T-cell (primary cell): Measurements from ENCODE around the gene MED12L. TPM values are rescaled to one million over a fixed set of nuclear protein-coding genes. Genes with fewer than 3 reads are reported as not detected.
A peak's percentile ranks its signal among the peaks of the same experiment; 100 is the strongest.

ENCODE experiments used
- ATAC-seq, 4 experiments: fragments of 200-7000 bp in 3 of 4; fragments of 150-1000 bp in 1 of 4; cut with Tn5 transposase; replicated peaks in 1 of 4; 1 replicate in 3 of 4; 2 replicates in 1 of 4; pipeline ENCODE4 v1.10.0; 2021; ENCODE audit warnings: moderate library complexity in 3 of 4, mild to moderate bottlenecking in 2 of 4, moderate number of reproducible peaks in 1 of 4
- CTCF ChIA-PET, 2 donors: fragments of 300-600 bp; sonication (Branson Sonifier 250); formaldehyde crosslinking; loops; one replicate each; lab custom pipeline; 2022; ENCODE audit warnings: antibody characterized with exemption in 2 of 2; lab: Charles Lee
- POLR2A ChIA-PET, 2 donors: fragments of 300-600 bp; sonication (Branson Sonifier 250); formaldehyde crosslinking; loops; one replicate each; lab custom pipeline; 2022; ENCODE audit warnings: antibody characterized with exemption in 2 of 2; lab: Charles Lee
- DNase-seq, 35 experiments: peaks; one replicate each; pipeline versions ENCODE4 v3.0.0 to v3.0.0-alpha.2; 2013 to 2023
- H3K27ac ChIP-seq: one replicate; pipeline ENCODE4 v1.5.1; 2013; ENCODE audit warnings: low read length
- H3K27me3 ChIP-seq, 2 experiments: replicated peaks in 1 of 2; 1 replicate in 1 of 2; 2 replicates in 1 of 2; pipeline versions ENCODE4 v1.6.1 to v1.7.0; 2013; ENCODE audit warnings: low read length in 1 of 2, mixed read lengths in 1 of 2; ENCODE audit not compliant: control insufficient read depth in 2 of 2, insufficient read depth in 2 of 2; ENCODE audit errors: extremely low read depth in 1 of 2
- H3K36me3 ChIP-seq, 2 donors: 1 replicate in 1 of 2; 2 replicates in 1 of 2; pipeline versions ENCODE4 v1.6.1 to v1.7.0; 2013; ENCODE audit warnings: low read length in 1 of 2; ENCODE audit not compliant: control insufficient read depth in 2 of 2, insufficient read depth in 1 of 2; ENCODE audit errors: extremely low read depth in 1 of 2
- H3K4me1 ChIP-seq, 2 experiments: 1 replicate in 1 of 2; 2 replicates in 1 of 2; pipeline versions ENCODE4 v1.6.1 to v1.7.0; 2013; ENCODE audit warnings: low read length in 2 of 2, mixed read lengths in 1 of 2; ENCODE audit not compliant: insufficient read depth in 2 of 2, control insufficient read depth in 1 of 2; ENCODE audit errors: extremely low read depth in 1 of 2
- H3K4me3 ChIP-seq, 2 donors: 1 replicate in 1 of 2; 2 replicates in 1 of 2; pipeline versions ENCODE4 v1.5.1 to v1.7.0; 2013; ENCODE audit warnings: mild to moderate bottlenecking in 2 of 2, low read length in 1 of 2, moderate library complexity in 1 of 2; ENCODE audit not compliant: control insufficient read depth in 1 of 2; ENCODE audit errors: extremely low read depth in 1 of 2
- H3K9me3 ChIP-seq: 2 replicates; pipeline ENCODE4 v1.7.0; 2013
- H3K27ac Mint-ChIP-seq, 2 donors: one replicate each; pipeline ENCODE4 v1.8.0; 2020 to 2021; ENCODE audit warnings: mild to moderate bottlenecking in 2 of 2, mixed read lengths in 2 of 2
- H3K27me3 Mint-ChIP-seq, 2 donors: one replicate each; pipeline ENCODE4 v1.8.0; 2021 to 2022; ENCODE audit warnings: mixed read lengths in 2 of 2
- H3K36me3 Mint-ChIP-seq: one replicate; pipeline ENCODE4 v1.8.0; 2021; ENCODE audit warnings: mixed read lengths
- H3K4me1 Mint-ChIP-seq, 3 donors: one replicate each; pipeline ENCODE4 v1.8.0; 2020 to 2022; ENCODE audit warnings: mixed read lengths in 3 of 3, mild to moderate bottlenecking in 1 of 3
- H3K4me3 Mint-ChIP-seq, 3 donors: one replicate each; pipeline ENCODE4 v1.8.0; 2020 to 2022; ENCODE audit warnings: mild to moderate bottlenecking in 3 of 3, mixed read lengths in 3 of 3, moderate library complexity in 3 of 3
- H3K9me3 Mint-ChIP-seq, 3 donors: one replicate each; pipeline ENCODE4 v1.8.0; 2020 to 2022; ENCODE audit warnings: mixed read lengths in 3 of 3
- WGBS: methylation state at CpG from one replicate; pipeline ENCODE4 v1.1.5; 2013; ENCODE audit warnings: missing lambda C conversion rate; ENCODE audit not compliant: insufficient coverage; 5-methylcytosine and 5-hydroxymethylcytosine counted together
- total RNA-seq, 35 experiments: library from RNA in 6 of 35; stranded (reverse) in 6 of 35; fragments of 120-200 nt in 1 of 35; gene quantifications; one replicate each; pipeline versions ENCODE4 v1.2.1 to v1.2.4 and lab custom pipeline; 2013 to 2026

MED12L gene
- total RNA-seq, 5 donors from 2014 or later (not counting 1 experiment from before 2014, with no cell fraction given): 0.55 to 2.1 (median 0.66) TPM

DNA sequence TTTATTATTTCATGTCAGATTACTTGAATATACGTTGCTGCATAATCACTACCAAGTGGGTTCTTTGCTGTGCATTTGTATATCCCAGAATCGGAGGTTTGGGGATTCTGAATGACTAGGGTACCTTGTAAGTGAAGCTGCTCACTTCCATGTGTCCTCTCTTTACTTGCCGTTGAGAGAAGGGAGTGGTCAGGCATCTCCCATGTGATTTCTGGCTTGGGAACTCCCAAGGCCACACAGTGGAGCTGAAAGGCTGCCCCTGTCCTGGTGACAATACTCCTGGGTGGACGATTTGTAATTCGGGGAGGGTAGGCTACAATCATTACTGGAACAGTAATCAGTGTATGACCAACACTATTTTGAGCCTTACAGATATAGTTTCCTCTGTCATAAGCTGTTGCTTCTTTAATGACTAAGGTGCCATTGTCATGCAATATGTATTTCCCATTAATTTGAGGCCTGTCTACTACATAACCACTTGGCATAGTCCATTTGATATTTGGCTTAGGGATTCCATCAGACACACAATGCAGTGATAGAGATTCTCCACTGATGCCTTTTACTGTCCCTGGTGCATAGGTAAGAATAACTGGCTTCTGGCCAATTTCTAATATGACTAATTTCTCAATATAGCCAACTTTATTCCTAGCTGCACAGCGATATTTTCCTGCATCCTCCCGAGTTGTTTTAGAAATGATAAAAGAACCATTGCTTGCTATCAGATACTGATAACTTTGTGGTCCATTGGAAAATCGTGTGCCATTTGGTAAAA lies 351.4 kb downstream of the MED12L start:
- 65% methylated on average over 2 of the region's 8 CpGs for WGBS
- Mint-ChIP-seq H3K27ac (no peak overlapping the region), H3K9me3 (no peaks in the 10 kb centered on the region), H3K4me3 (no peak overlapping the region), H3K27me3 (peaks cover 0 to 3% of the 10 kb centered on the region in 2 donors), H3K4me1 (no peaks in the 10 kb centered on the region), H3K36me3 (no peaks in the 10 kb centered on the region)
- POLR2A ChIA-PET: interaction anchor here in 1 of 2 donors (0.5 kb wide), 1 partner anchor 26 kb away, joined by 3 read pairs; no protein-coding TSS in a partner anchor
- DNase-seq: no peak
- H3K27ac ChIP-seq: no peak overlapping the region
- ATAC-seq: no peak
- H3K4me3 ChIP-seq: no peak overlapping the region
- H3K27me3 ChIP-seq: peaks cover 0 to 3% of the 10 kb centered on the region in 2 experiments
- no peaks in the 10 kb centered on the region for H3K9me3 ChIP-seq
- no peaks in the 10 kb centered on the region for H3K36me3 ChIP-seq
- CTCF ChIA-PET: no interaction called here
- H3K4me1 ChIP-seq: no peaks in the 10 kb centered on the region

DNA sequence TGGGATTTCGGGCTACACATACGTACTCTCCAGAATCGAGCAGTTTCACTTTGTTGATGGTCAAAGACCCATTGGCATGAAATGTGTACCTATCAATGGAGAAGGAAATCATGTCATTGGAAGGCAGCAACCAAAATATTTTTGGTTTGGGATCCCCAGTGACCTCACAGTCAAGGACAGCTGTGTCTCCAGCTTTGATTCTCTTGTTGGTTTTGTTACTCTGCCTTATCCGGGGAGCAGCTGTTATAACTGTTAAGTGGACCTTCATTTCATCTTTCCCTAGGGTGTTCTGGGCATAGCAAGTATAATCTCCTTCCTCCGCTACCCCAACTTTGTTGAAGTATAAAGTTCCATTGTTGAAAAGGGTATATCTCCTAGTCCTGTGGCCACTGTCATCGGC lies 352.4 kb downstream of the MED12L start:
- Histone ChIP-seq H3K27ac (no peak overlapping the region), H3K4me1 (no peaks in the 10 kb centered on the region), H3K4me3 (no peak overlapping the region), H3K27me3 (peaks cover 0 to 3% of the 10 kb centered on the region in 2 experiments), H3K9me3 (no peaks in the 10 kb centered on the region), H3K36me3 (no peaks in the 10 kb centered on the region)
- ChIA-PET POLR2A (no interaction called here), CTCF (interaction anchor here in 1 of 2 donors (0.6 to 1.8 kb wide), 2 partner anchors 30 to 1411 kb away, joined by 3 read pairs; no protein-coding TSS in a partner anchor)
- H3K27me3 Mint-ChIP-seq: peaks cover 0 to 3% of the 10 kb centered on the region in 2 donors
- WGBS: 76% methylated on average over 4 of the region's 6 CpGs
- no peaks in the 10 kb centered on the region for H3K36me3 Mint-ChIP-seq
- H3K9me3 Mint-ChIP-seq: no peaks in the 10 kb centered on the region
- no peak overlapping the region for H3K27ac Mint-ChIP-seq
- no peak for DNase-seq
- no peak overlapping the region for H3K4me3 Mint-ChIP-seq
- no peak for ATAC-seq
- no peaks in the 10 kb centered on the region for H3K4me1 Mint-ChIP-seq

DNA sequence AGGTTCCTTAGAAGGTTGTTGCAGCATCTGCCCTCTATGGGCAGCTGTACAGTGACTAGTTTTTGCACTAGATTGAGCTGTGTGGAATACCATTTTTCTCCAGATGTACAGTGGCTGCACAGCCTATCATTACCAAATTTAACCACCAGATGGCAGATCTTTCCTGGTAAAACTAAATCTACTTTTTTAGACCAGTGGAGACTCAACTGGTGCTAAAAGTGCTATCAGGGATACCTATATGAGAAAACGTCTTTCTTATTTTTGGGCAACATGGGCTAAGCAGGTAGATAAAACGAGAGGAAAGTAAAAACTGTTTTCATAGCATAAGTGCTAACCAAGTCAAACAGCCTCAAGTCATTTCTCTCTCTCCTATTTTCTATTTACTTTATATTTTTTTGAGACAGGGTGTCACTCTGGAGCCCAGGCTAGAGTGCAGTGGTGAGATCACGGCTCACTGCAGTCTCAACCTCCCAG lies 354.2 kb downstream of the MED12L start:
- H3K9me3 Mint-ChIP-seq: no peaks in the 10 kb centered on the region
- POLR2A ChIA-PET: no interaction called here
- Histone ChIP-seq H3K4me1 (no peaks in the 10 kb centered on the region), H3K36me3 (no peaks in the 10 kb centered on the region), H3K27ac (no peak overlapping the region), H3K9me3 (no peaks in the 10 kb centered on the region), H3K27me3 (peaks cover 0 to 3% of the 10 kb centered on the region in 2 experiments), H3K4me3 (no peak overlapping the region)
- H3K4me3 Mint-ChIP-seq: no peak overlapping the region
- peaks cover 0 to 3% of the 10 kb centered on the region in 2 donors for H3K27me3 Mint-ChIP-seq
- H3K36me3 Mint-ChIP-seq: no peaks in the 10 kb centered on the region
- ATAC-seq (no peak), DNase-seq (peak in 3 of 35 experiments; percentile 3 to 57 (median 5))
- no CpG with 5 or more reads among the region's 3 CpGs for WGBS
- CTCF ChIA-PET: interaction anchor here (0.5 to 1.8 kb wide), 6 partner anchors 8 to 1085 kb away, joined by 3 to 10 read pairs (median 4); no protein-coding TSS in a partner anchor
- H3K4me1 Mint-ChIP-seq: no peaks in the 10 kb centered on the region
- H3K27ac Mint-ChIP-seq: no peak overlapping the region

- CTCF ChIA-PET: interaction anchor here (0.7 to 1.3 kb wide), 6 partner anchors 9 to 478 kb away, joined by 3 to 6 read pairs (median 4); no protein-coding TSS in a partner anchor
- POLR2A ChIA-PET: no interaction called here
- no CpG with 5 or more reads among the region's 1 CpG for WGBS
- H3K4me1 ChIP-seq: no peaks in the 10 kb centered on the region
- no peak overlapping the region for H3K4me3 ChIP-seq
- no peak overlapping the region for H3K27ac Mint-ChIP-seq
- peaks cover 0 to 4% (median 0%) of the 10 kb centered on the region in 3 donors for H3K9me3 Mint-ChIP-seq
- DNase-seq (no peak), ATAC-seq (no peak)
- no peaks in the 10 kb centered on the region for H3K9me3 ChIP-seq
- H3K36me3 ChIP-seq: no peaks in the 10 kb centered on the region
- H3K27ac ChIP-seq: no peak overlapping the region
- no peaks in the 10 kb centered on the region for H3K36me3 Mint-ChIP-seq
- no peaks in the 10 kb centered on the region for H3K4me1 Mint-ChIP-seq
- peaks cover 0 to 3% of the 10 kb centered on the region in 2 experiments for H3K27me3 ChIP-seq
- H3K4me3 Mint-ChIP-seq: no peak overlapping the region
- peaks cover 2 to 11% of the 10 kb centered on the region in 2 donors for H3K27me3 Mint-ChIP-seq
These were observed 355.5 kb downstream of the MED12L start for GRCh38 chr3:151440940-151441339.

DNA sequence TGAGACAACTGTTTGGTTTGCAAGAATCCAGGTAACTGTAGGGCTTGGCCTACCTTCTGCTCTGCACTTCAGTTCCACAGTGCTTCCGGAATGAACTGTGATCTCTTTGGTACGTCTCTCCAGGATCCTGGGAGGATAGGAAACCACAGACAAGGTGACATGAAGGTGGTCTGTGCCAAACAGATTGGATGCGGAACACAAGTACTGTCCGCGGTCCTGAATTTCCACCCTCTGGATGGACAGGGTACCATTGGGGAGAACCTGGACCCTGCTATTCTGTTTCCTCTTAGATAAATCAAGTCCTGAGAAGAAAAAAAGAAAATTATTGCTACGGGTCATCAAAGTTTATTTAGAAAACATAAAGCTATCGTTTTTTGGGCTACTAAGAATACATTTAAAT lies 358.1 kb downstream of the MED12L start:
- H3K9me3 ChIP-seq: no peaks in the 10 kb centered on the region
- POLR2A ChIA-PET: no interaction called here
- H3K36me3 ChIP-seq: no peaks in the 10 kb centered on the region
- no peaks in the 10 kb centered on the region for H3K4me1 Mint-ChIP-seq
- H3K27me3 ChIP-seq: peaks cover 0 to 3% of the 10 kb centered on the region in 2 experiments
- no peak overlapping the region for H3K4me3 Mint-ChIP-seq
- no peak overlapping the region for H3K27ac ChIP-seq
- H3K9me3 Mint-ChIP-seq: peaks cover 0 to 5% (median 0%) of the 10 kb centered on the region in 3 donors
- H3K27me3 Mint-ChIP-seq: peaks cover 8 to 18% of the 10 kb centered on the region in 2 donors
- no peak overlapping the region for H3K4me3 ChIP-seq
- H3K36me3 Mint-ChIP-seq: no peaks in the 10 kb centered on the region
- CTCF ChIA-PET: no interaction called here
- H3K4me1 ChIP-seq: no peaks in the 10 kb centered on the region
- ATAC-seq (no peak), DNase-seq (no peak)
- no peak overlapping the region for H3K27ac Mint-ChIP-seq
- 89% methylated on average over 4 of the region's 7 CpGs for WGBS

- ATAC-seq (no peak), DNase-seq (no peak)
- Histone ChIP-seq H3K4me1 (no peaks in the 10 kb centered on the region), H3K9me3 (no peaks in the 10 kb centered on the region), H3K27ac (no peak overlapping the region), H3K36me3 (no peaks in the 10 kb centered on the region), H3K4me3 (no peak overlapping the region), H3K27me3 (no peaks in the 10 kb centered on the region)
- POLR2A ChIA-PET: interaction anchor here in 1 of 2 donors (0.6 kb wide), 1 partner anchor 658 kb away, joined by 3 read pairs; no protein-coding TSS in a partner anchor
- no peak overlapping the region for H3K4me3 Mint-ChIP-seq
- peaks cover 14 to 24% of the 10 kb centered on the region in 2 donors for H3K27me3 Mint-ChIP-seq
- H3K36me3 Mint-ChIP-seq: no peaks in the 10 kb centered on the region
- CTCF ChIA-PET: no interaction called here
- H3K27ac Mint-ChIP-seq: no peak overlapping the region
- H3K4me1 Mint-ChIP-seq: no peaks in the 10 kb centered on the region
- 76% methylated on average over 5 of the region's 5 CpGs for WGBS
- H3K9me3 Mint-ChIP-seq: peaks cover 0 to 5% (median 0%) of the 10 kb centered on the region in 3 donors
These were observed 360.0 kb downstream of the MED12L start for GRCh38 chr3:151445273-151446001.
